Epidermal melanocyte (primary cell): ENCODE data around the gene CYB5B.

Experiments used
- DNase-seq: peaks from one replicate; pipeline ENCODE4 v3.0.0; 2011; ENCODE audit warnings: low spot score; ENCODE audit not compliant: insufficient read length

Gene CYB5B

DNA sequence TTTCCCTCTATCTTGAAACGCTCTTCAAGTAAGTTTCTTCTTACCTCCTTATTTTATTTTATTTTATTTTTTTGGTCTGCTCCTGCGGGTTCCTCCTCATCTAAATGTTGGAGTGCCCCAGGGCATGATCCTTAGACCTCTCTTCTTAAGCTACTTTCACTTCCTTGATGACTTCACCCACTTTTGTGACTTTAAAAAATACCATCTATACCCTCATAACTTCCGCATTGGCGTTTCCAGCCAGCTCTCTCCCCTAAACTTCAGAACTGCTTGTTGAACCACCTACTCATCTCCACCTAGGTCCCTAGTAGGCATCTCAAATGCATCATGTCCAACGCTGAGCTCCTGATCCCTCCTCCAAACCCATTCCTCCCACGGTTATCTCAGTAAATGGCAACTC, 89.9 kb downstream of the CYB5B start:
- no peak for DNase-seq
